IMR-90 (cell line): ENCODE measurements around the gene DIP2C.

ENCODE experiments used
- BHLHE40 ChIP-seq: fragments of 150-350 bp; IDR thresholded peaks from 2 replicates; pipeline ENCODE4 v1.6.1; 2016; ENCODE audit warnings: mild to moderate bottlenecking, low read depth, low read length
- CHD1 ChIP-seq: IDR thresholded peaks from 2 replicates; pipeline ENCODE4 v1.6.1; 2012; ENCODE audit warnings: low read depth, low read length, improper control_type of control experiment
- FOS ChIP-seq: fragments of 150-350 bp; IDR thresholded peaks from 2 replicates; pipeline ENCODE4 v1.6.1; 2016; ENCODE audit warnings: low read depth, low read length
- MAFK ChIP-seq: IDR thresholded peaks from 2 replicates; pipeline ENCODE4 v1.6.1; 2012; ENCODE audit warnings: low read depth, low read length, improper control_type of control experiment
- MAZ ChIP-seq: IDR thresholded peaks from 2 replicates; pipeline ENCODE4 v1.6.1; 2012; ENCODE audit warnings: low read depth, mild to moderate bottlenecking, low read length, improper control_type of control experiment, moderate library complexity, borderline replicate concordance
- MXI1 ChIP-seq: IDR thresholded peaks from 2 replicates; pipeline ENCODE4 v1.6.1; 2012; ENCODE audit warnings: low read depth, mild to moderate bottlenecking, low read length, moderate library complexity, borderline replicate concordance
- POLR2A ChIP-seq: IDR thresholded peaks from 2 replicates; pipeline ENCODE4 v1.6.1; 2012; ENCODE audit warnings: mild to moderate bottlenecking, low read depth, low read length
- RAD21 ChIP-seq: IDR thresholded peaks from 2 replicates; pipeline ENCODE4 v1.6.1; 2012; ENCODE audit warnings: low read length, improper control_type of control experiment
- SMC3 ChIP-seq: fragments of 150-350 bp; IDR thresholded peaks from 2 replicates; pipeline ENCODE4 v1.6.1; 2016; ENCODE audit warnings: low read depth, mild to moderate bottlenecking, antibody characterized with exemption, low read length, moderate library complexity
- TF ChIP-seq, protein P1 (sequence below): conservative IDR thresholded peaks from 2 replicates; pipeline ENCODE4 v1.5.1; 2012; ENCODE audit warnings: mild to moderate bottlenecking, low read depth, low read length, improper control_type of control experiment
- TF ChIP-seq, protein P2 (sequence below): fragments of 150-350 bp; IDR thresholded peaks from 2 replicates; pipeline ENCODE4 v1.6.1; 2017; ENCODE audit warnings: mild to moderate bottlenecking, antibody characterized with exemption, low read length, low read depth
- TF ChIP-seq, protein P3 (sequence below): fragments of 150-350 bp; IDR thresholded peaks from 2 replicates; pipeline ENCODE4 v1.6.1; 2016; ENCODE audit warnings: low read depth, mild to moderate bottlenecking, low read length, moderate library complexity, borderline replicate concordance

GRCh38 chr10:393787-394438 is 295.6 kb downstream of the DIP2C start:
- TF ChIP-seq, protein P1, sequence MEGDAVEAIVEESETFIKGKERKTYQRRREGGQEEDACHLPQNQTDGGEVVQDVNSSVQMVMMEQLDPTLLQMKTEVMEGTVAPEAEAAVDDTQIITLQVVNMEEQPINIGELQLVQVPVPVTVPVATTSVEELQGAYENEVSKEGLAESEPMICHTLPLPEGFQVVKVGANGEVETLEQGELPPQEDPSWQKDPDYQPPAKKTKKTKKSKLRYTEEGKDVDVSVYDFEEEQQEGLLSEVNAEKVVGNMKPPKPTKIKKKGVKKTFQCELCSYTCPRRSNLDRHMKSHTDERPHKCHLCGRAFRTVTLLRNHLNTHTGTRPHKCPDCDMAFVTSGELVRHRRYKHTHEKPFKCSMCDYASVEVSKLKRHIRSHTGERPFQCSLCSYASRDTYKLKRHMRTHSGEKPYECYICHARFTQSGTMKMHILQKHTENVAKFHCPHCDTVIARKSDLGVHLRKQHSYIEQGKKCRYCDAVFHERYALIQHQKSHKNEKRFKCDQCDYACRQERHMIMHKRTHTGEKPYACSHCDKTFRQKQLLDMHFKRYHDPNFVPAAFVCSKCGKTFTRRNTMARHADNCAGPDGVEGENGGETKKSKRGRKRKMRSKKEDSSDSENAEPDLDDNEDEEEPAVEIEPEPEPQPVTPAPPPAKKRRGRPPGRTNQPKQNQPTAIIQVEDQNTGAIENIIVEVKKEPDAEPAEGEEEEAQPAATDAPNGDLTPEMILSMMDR, result no peak
- no peak for TF ChIP-seq RAD21
- TF ChIP-seq FOS, result no peak
- TF ChIP-seq MAFK, result no peak
- TF ChIP-seq MXI1, result no peak
- TF ChIP-seq POLR2A, result no peak
- no peak for TF ChIP-seq SMC3
- TF ChIP-seq, protein P2, sequence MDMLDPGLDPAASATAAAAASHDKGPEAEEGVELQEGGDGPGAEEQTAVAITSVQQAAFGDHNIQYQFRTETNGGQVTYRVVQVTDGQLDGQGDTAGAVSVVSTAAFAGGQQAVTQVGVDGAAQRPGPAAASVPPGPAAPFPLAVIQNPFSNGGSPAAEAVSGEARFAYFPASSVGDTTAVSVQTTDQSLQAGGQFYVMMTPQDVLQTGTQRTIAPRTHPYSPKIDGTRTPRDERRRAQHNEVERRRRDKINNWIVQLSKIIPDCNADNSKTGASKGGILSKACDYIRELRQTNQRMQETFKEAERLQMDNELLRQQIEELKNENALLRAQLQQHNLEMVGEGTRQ, result no peak
- TF ChIP-seq BHLHE40, result no peak
- TF ChIP-seq MAZ, result no peak
- no peak for TF ChIP-seq CHD1
- TF ChIP-seq, protein P3, sequence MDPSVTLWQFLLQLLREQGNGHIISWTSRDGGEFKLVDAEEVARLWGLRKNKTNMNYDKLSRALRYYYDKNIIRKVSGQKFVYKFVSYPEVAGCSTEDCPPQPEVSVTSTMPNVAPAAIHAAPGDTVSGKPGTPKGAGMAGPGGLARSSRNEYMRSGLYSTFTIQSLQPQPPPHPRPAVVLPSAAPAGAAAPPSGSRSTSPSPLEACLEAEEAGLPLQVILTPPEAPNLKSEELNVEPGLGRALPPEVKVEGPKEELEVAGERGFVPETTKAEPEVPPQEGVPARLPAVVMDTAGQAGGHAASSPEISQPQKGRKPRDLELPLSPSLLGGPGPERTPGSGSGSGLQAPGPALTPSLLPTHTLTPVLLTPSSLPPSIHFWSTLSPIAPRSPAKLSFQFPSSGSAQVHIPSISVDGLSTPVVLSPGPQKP, result no peak
